Astrocyte (in vitro differentiated cells and primary cell): ENCODE results near the gene STMN3. TPM values are rescaled to one million over a fixed set of nuclear protein-coding genes. Genes with fewer than 3 reads are reported as not detected.
"Not testable (repeated sequence)": the region's sequence is repeated elsewhere in the genome, so short reads cannot be mapped to it uniquely, and the experiment has no call there.

ENCODE experiments used
- DNase-seq: peaks from one replicate; pipeline ENCODE4 v3.0.0-alpha.2; 2010; ENCODE audit warnings: low read depth
- FAIRE-seq: peaks from 2 replicates; lab custom pipeline; 2011; peaks lifted over from hg19 to GRCh38; lab: Jason Lieb, UNC
- H2AFZ ChIP-seq: 2 replicates; pipeline ENCODE4 v1.6.0; 2012; ENCODE audit warnings: low read depth, low read length, inconsistent platforms
- H3K27ac ChIP-seq: 2 replicates; pipeline ENCODE4 v1.5.1; 2011; ENCODE audit warnings: low read depth, low read length, inconsistent platforms
- H3K27me3 ChIP-seq: 2 replicates; pipeline ENCODE4 v1.6.0; 2011; ENCODE audit warnings: low read length, inconsistent platforms; ENCODE audit not compliant: insufficient read depth
- H3K36me3 ChIP-seq: 2 replicates; pipeline ENCODE4 v1.5.1; 2011; ENCODE audit warnings: low read length, inconsistent platforms; ENCODE audit not compliant: insufficient read depth
- H3K4me1 ChIP-seq: 2 replicates; pipeline ENCODE4 v1.5.1; 2011; ENCODE audit warnings: low read length, inconsistent platforms; ENCODE audit not compliant: insufficient read depth
- H3K4me2 ChIP-seq: 2 replicates; pipeline ENCODE4 v1.6.0; 2012; ENCODE audit warnings: low read length, inconsistent platforms
- H3K4me3 ChIP-seq: 2 replicates; pipeline ENCODE4 v1.5.1; 2011; ENCODE audit warnings: low read depth, mild to moderate bottlenecking, low read length, inconsistent platforms; ENCODE audit not compliant: insufficient read depth
- H3K79me2 ChIP-seq: 2 replicates; pipeline ENCODE4 v1.6.0; 2012; ENCODE audit warnings: mild to moderate bottlenecking, low read length, inconsistent platforms; ENCODE audit not compliant: insufficient read depth
- H3K9ac ChIP-seq: 2 replicates; pipeline ENCODE4 v1.6.0; 2012; ENCODE audit warnings: mild to moderate bottlenecking, low read length, inconsistent platforms
- H3K9me3 ChIP-seq: 2 replicates; pipeline ENCODE4 v1.5.1; 2012; ENCODE audit warnings: low read depth, mild to moderate bottlenecking, low read length, inconsistent platforms; ENCODE audit not compliant: insufficient read depth
- H4K20me1 ChIP-seq: 2 replicates; pipeline ENCODE4 v1.6.0; 2012; ENCODE audit warnings: low read length, inconsistent platforms; ENCODE audit not compliant: insufficient read depth
- H3K27ac Mint-ChIP-seq: one replicate; pipeline ENCODE4 v1.8.0; 2021; ENCODE audit warnings: mild to moderate bottlenecking, mixed read lengths; ENCODE audit not compliant: unreplicated experiment
- H3K27me3 Mint-ChIP-seq: one replicate; pipeline ENCODE4 v1.8.0; 2021; ENCODE audit warnings: low read depth, mixed read lengths; ENCODE audit not compliant: unreplicated experiment
- H3K36me3 Mint-ChIP-seq: one replicate; pipeline ENCODE4 v1.8.0; 2021; ENCODE audit warnings: low read depth, mixed read lengths; ENCODE audit not compliant: unreplicated experiment
- H3K4me1 Mint-ChIP-seq: one replicate; pipeline ENCODE4 v1.8.0; 2021; ENCODE audit warnings: low read depth, mixed read lengths; ENCODE audit not compliant: unreplicated experiment
- H3K4me3 Mint-ChIP-seq: one replicate; pipeline ENCODE4 v1.8.0; 2021; ENCODE audit warnings: mild to moderate bottlenecking, moderate library complexity, mixed read lengths; ENCODE audit not compliant: unreplicated experiment
- H3K9me3 Mint-ChIP-seq: one replicate; pipeline ENCODE4 v1.8.0; 2021; ENCODE audit warnings: mild to moderate bottlenecking, mixed read lengths; ENCODE audit not compliant: unreplicated experiment
- EZH2 ChIP-seq: IDR thresholded peaks from 2 replicates; pipeline ENCODE4 v1.6.1; 2012; ENCODE audit warnings: mild to moderate bottlenecking, low read length, inconsistent platforms; ENCODE audit not compliant: insufficient read depth
- total RNA-seq: library from RNA; stranded (reverse); gene quantifications from 2 replicates; pipeline ENCODE4 v1.2.1, GENCODE V29; 2021
- TF ChIP-seq, protein P1 (sequence below): IDR thresholded peaks from 2 replicates; pipeline ENCODE4 v1.5.1; 2011; ENCODE audit warnings: low read depth, mild to moderate bottlenecking, inconsistent platforms, low read length, moderate library complexity; ENCODE audit not compliant: insufficient read depth

Gene STMN3
- total RNA-seq, 1 donor from 2014 or later = 30.7 TPM

DNA sequence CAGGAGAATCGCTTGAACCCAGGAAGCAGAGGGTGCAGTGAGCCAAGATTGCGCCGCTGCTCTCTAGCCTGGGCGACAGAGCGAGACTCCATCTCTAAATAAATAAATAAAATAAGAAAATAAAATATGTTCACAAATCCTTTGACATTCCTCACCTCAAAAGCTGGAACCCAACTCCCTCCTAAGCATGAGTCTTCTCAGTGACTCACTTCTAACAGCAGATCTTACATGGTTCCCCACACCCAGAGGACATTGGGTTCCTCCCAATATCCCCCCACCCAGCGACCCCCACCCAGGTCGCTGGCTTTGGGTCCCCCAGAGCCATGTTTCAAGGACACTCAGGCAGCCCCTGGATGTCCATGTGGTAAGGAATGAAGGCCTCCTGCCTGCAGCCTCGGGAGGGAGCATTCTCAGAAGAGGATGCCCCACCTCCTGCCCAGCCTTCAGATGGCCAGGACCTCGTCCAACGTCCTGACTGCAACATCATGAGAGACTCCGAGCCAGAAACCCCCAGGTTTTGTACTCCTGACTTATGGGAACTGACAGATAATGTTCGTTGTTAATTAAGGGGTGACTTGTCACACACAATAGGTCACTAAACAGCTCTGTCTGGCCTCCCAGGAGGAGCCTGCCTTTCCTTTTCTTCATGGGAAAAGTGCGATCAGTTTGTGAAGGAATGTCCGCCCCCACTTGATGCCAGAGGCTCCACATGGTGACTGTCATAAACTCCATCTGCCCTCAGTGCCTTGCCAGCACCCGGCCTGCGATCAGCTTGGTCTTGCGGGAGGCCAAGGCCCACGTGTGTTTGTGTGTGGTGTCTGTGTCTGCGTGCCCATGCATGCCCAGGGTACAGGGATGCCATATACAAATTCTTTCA, 16.2 kb downstream of the STMN3 start:
- FAIRE-seq (no peak), DNase-seq (no peak)
- no peak overlapping the region for H2AFZ ChIP-seq
- no peaks in the 10 kb centered on the region for H4K20me1 ChIP-seq
- Mint-ChIP-seq H3K27ac (no peak overlapping the region), H3K4me1 (peaks cover 5% of the 10 kb centered on the region), H3K36me3 (no peaks in the 10 kb centered on the region), H3K4me3 (no peak overlapping the region), H3K9me3 (no peaks in the 10 kb centered on the region), H3K27me3 (no peaks in the 10 kb centered on the region)
- H3K4me3 ChIP-seq = no peak overlapping the region
- no peaks in the 10 kb centered on the region for H3K9me3 ChIP-seq
- no peak overlapping the region for H3K4me2 ChIP-seq
- TF ChIP-seq EZH2 = no peak
- no peaks in the 10 kb centered on the region for H3K27me3 ChIP-seq
- H3K36me3 ChIP-seq = no peaks in the 10 kb centered on the region
- no peak overlapping the region for H3K9ac ChIP-seq
- H3K27ac ChIP-seq = no peak overlapping the region
- peaks cover 5% of the 10 kb centered on the region for H3K4me1 ChIP-seq
- H3K79me2 ChIP-seq = no peaks in the 10 kb centered on the region

DNA sequence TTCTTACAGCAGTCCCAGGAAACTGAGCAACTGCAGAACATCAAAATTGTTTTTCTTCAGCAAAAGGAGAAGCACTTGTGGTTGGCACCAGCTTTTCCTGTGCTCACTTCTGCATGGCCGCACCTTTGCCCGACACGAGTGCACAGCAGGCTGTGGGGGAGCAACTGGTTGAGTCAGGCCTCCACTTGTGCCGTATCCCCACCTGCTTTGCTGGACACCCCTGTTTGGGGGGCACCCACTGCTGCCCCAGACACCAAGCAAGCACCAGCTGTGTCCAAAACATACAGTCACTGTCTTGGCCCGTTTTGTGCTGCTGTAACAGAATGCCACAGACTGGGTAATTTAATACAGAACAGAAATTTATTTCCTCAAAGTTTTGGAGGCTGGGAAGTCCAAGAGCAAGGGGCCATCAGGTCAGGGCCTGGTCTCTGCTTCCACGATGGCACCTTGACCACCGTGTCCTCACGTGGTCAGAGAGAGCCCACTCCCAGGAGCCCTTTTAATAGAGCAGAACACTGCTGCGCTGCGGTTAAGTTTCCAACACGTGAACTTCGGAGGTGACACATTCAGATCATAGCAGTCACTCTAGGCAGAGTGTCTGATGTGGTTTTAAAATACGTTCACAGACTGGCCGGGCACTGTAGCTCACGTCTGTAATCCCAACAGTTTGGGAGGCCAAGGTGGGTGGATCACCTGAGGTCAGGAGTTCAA, 17.6 kb downstream of the STMN3 start:
- TF ChIP-seq, protein P1, sequence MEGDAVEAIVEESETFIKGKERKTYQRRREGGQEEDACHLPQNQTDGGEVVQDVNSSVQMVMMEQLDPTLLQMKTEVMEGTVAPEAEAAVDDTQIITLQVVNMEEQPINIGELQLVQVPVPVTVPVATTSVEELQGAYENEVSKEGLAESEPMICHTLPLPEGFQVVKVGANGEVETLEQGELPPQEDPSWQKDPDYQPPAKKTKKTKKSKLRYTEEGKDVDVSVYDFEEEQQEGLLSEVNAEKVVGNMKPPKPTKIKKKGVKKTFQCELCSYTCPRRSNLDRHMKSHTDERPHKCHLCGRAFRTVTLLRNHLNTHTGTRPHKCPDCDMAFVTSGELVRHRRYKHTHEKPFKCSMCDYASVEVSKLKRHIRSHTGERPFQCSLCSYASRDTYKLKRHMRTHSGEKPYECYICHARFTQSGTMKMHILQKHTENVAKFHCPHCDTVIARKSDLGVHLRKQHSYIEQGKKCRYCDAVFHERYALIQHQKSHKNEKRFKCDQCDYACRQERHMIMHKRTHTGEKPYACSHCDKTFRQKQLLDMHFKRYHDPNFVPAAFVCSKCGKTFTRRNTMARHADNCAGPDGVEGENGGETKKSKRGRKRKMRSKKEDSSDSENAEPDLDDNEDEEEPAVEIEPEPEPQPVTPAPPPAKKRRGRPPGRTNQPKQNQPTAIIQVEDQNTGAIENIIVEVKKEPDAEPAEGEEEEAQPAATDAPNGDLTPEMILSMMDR = no peak
- TF ChIP-seq EZH2 = no peak

DNA sequence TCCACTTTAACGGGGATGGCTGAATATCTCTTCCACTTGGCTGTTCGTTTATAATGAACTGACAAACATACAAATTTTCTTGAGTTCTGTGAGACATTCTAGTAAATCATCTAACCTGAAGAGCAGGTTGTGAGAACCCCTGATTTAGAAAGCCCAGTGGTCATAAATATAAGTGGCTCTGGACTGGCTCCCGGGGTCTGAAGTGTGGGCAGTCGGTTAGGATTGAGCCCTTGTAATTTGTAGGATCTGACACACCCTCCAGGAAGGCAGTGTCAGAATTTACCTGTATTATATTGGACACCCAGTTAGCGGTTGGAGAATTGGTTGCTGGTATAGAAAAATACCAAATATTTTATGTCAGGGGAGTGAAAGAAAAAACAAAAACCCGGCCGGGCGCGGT, 19.5 kb downstream of the STMN3 start:
- H2AFZ ChIP-seq = no peak overlapping the region
- H4K20me1 ChIP-seq = no peaks in the 10 kb centered on the region
- H3K27ac Mint-ChIP-seq = no peak overlapping the region
- H3K36me3 Mint-ChIP-seq = no peaks in the 10 kb centered on the region
- no peak overlapping the region for H3K27ac ChIP-seq
- no peak overlapping the region for H3K4me3 ChIP-seq
- FAIRE-seq (no peak), DNase-seq (no peak)
- no peaks in the 10 kb centered on the region for H3K9me3 ChIP-seq
- H3K36me3 ChIP-seq = no peaks in the 10 kb centered on the region
- no peaks in the 10 kb centered on the region for H3K27me3 ChIP-seq
- H3K9me3 Mint-ChIP-seq = no peaks in the 10 kb centered on the region
- peaks cover 1% of the 10 kb centered on the region for H3K4me1 Mint-ChIP-seq
- no peak overlapping the region for H3K4me2 ChIP-seq
- TF ChIP-seq, protein P1 = no peak
- TF ChIP-seq EZH2 = no peak
- peaks cover 1% of the 10 kb centered on the region for H3K79me2 ChIP-seq
- H3K27me3 Mint-ChIP-seq = no peaks in the 10 kb centered on the region
- H3K4me1 ChIP-seq = peaks cover 5% of the 10 kb centered on the region
- no peak overlapping the region for H3K4me3 Mint-ChIP-seq
- H3K9ac ChIP-seq = no peak overlapping the region

More for the DNA sequence above, 17.6 kb downstream of the STMN3 start:
- no peaks in the 10 kb centered on the region for H3K27me3 Mint-ChIP-seq
- no peak for FAIRE-seq
- H3K36me3 ChIP-seq = no peaks in the 10 kb centered on the region
- peaks cover 5% of the 10 kb centered on the region for H3K4me1 ChIP-seq
- H3K9ac ChIP-seq = no peak overlapping the region
- no peak overlapping the region for H3K4me3 ChIP-seq
- no peaks in the 10 kb centered on the region for H3K36me3 Mint-ChIP-seq
- no peaks in the 10 kb centered on the region for H3K79me2 ChIP-seq
- H3K4me3 Mint-ChIP-seq = no peak overlapping the region
- no peaks in the 10 kb centered on the region for H3K27me3 ChIP-seq
- no peaks in the 10 kb centered on the region for H4K20me1 ChIP-seq
- H3K4me1 Mint-ChIP-seq = peaks cover 5% of the 10 kb centered on the region
- H3K27ac ChIP-seq = no peak overlapping the region
- H2AFZ ChIP-seq = no peak overlapping the region
- H3K27ac Mint-ChIP-seq = no peak overlapping the region
- no peaks in the 10 kb centered on the region for H3K9me3 ChIP-seq
- H3K4me2 ChIP-seq = no peak overlapping the region
- H3K9me3 Mint-ChIP-seq = no peaks in the 10 kb centered on the region
- no peak for DNase-seq

DNA sequence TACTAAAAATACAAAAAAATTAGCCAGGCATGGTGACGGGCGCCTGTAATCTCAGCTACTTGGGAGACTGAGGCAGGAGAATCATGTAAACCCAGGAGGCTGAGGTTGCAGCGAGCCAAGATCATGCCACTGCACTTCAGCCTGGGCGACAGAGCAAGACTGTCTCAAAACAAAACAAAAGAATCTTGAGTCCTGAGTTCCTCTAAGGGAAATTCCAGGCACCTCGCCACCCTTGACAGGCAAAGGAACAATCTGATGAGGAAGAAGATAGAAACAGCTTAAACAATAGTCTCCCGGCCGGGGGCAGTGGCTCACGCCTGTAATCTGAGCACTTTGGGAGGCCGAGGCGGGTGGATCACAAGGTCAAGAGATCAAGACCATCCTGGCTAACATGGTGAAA, 21.8 kb downstream of the STMN3 start:
- H3K27me3 ChIP-seq, FAIRE-seq, H4K20me1 ChIP-seq, H3K27ac ChIP-seq, H3K4me3 Mint-ChIP-seq, H2AFZ ChIP-seq, H3K4me1 Mint-ChIP-seq, DNase-seq, H3K36me3 Mint-ChIP-seq, H3K9ac ChIP-seq, H3K27me3 Mint-ChIP-seq, H3K9me3 Mint-ChIP-seq, H3K4me1 ChIP-seq, H3K27ac Mint-ChIP-seq, H3K4me2 ChIP-seq, H3K4me3 ChIP-seq, H3K9me3 ChIP-seq, H3K36me3 ChIP-seq: not testable (repeated sequence)
- peaks cover 18% of the 10 kb centered on the region for H3K79me2 ChIP-seq
